CD4-positive, CD25-positive, alpha-beta regulatory T cell (primary cell): ENCODE results near the gene ADCY6. TPM values are rescaled to one million over a fixed set of nuclear protein-coding genes. Genes with fewer than 3 reads are reported as not detected.
A peak's percentile ranks its signal among the peaks of the same experiment; 100 is the strongest.

Experiments
- ATAC-seq, 2 donors: fragments of 150-1000 bp; cut with Tn5 transposase; one replicate each; pipeline ENCODE4 v1.10.0; 2021; ENCODE audit warnings: low read depth in 2 of 2, moderate number of reproducible peaks in 2 of 2, moderate library complexity in 1 of 2
- DNase-seq, 3 donors: peaks; one replicate each; pipeline versions ENCODE4 v3.0.0 to v3.0.0-alpha.2; 2012 to 2022; ENCODE audit warnings: mixed read lengths in 1 of 3
- H3K27ac ChIP-seq: one replicate; pipeline ENCODE4 v1.7.0; 2013; ENCODE audit warnings: mild to moderate bottlenecking, low read length; ENCODE audit not compliant: insufficient read depth, poor library complexity, severe bottlenecking
- H3K27me3 ChIP-seq: one replicate; pipeline ENCODE4 v1.7.0; 2013; ENCODE audit warnings: low read length; ENCODE audit not compliant: control insufficient read depth, insufficient read depth
- H3K36me3 ChIP-seq: one replicate; pipeline ENCODE4 v1.7.0; 2013; ENCODE audit warnings: mild to moderate bottlenecking, low read length, moderate library complexity; ENCODE audit not compliant: control insufficient read depth, insufficient read depth
- H3K4me1 ChIP-seq: 2 replicates; pipeline ENCODE4 v1.7.0; 2013; ENCODE audit warnings: mild to moderate bottlenecking, low read length; ENCODE audit not compliant: insufficient read depth, control insufficient read depth, poor library complexity, severe bottlenecking
- H3K4me3 ChIP-seq: one replicate; pipeline ENCODE4 v1.7.0; 2013; ENCODE audit warnings: low read depth, mild to moderate bottlenecking, low read length, moderate library complexity
- H3K9me3 ChIP-seq, 2 experiments: 1 replicate in 1 of 2; 2 replicates in 1 of 2; pipeline ENCODE4 v1.7.0; 2013; ENCODE audit warnings: low read length in 2 of 2, mild to moderate bottlenecking in 1 of 2, moderate library complexity in 1 of 2; ENCODE audit not compliant: control insufficient read depth in 2 of 2
- H3K27ac Mint-ChIP-seq, 3 donors: one replicate each; pipeline ENCODE4 v1.8.0; 2020 to 2022; ENCODE audit warnings: mild to moderate bottlenecking in 3 of 3, mixed read lengths in 3 of 3, moderate library complexity in 2 of 3
- H3K27me3 Mint-ChIP-seq: one replicate; pipeline ENCODE4 v1.8.0; 2022; ENCODE audit warnings: mild to moderate bottlenecking, mixed read lengths
- H3K36me3 Mint-ChIP-seq: one replicate; pipeline ENCODE4 v1.8.0; 2020; ENCODE audit warnings: mixed read lengths
- H3K4me1 Mint-ChIP-seq, 4 donors: one replicate each; pipeline ENCODE4 v1.8.0; 2020 to 2022; ENCODE audit warnings: mixed read lengths in 4 of 4, mild to moderate bottlenecking in 1 of 4
- H3K4me3 Mint-ChIP-seq, 4 donors: one replicate each; pipeline ENCODE4 v1.8.0; 2020 to 2022; ENCODE audit warnings: mild to moderate bottlenecking in 4 of 4, mixed read lengths in 4 of 4, moderate library complexity in 3 of 4
- H3K9me3 Mint-ChIP-seq, 7 donors: one replicate each; pipeline ENCODE4 v1.8.0; 2020 to 2022; ENCODE audit warnings: mixed read lengths in 7 of 7, mild to moderate bottlenecking in 3 of 7, moderate library complexity in 2 of 7
- polyA plus RNA-seq, 4 donors: library from polyadenylated mRNA; unstranded; fragments of 300-500 nt; fragmentation: Illumina TruSeq; gene quantifications; one replicate each; pipeline ENCODE4 v1.2.3, GENCODE V29; 2021
- total RNA-seq: library from RNA; stranded (reverse); gene quantifications from one replicate; pipeline ENCODE4 v1.2.3, GENCODE V29; 2022

The ADCY6 gene
- total and polyA plus RNA-seq, 5 donors from 2014 or later = 0.12 TPM; not detected in 4

- no peak for ATAC-seq
- H3K36me3 Mint-ChIP-seq = peaks cover 21% of the 10 kb centered on the region
- H3K4me3 Mint-ChIP-seq = no peak overlapping the region
These were observed 38.1 kb upstream of the ADCY6 start for GRCh38 chr12:48827026-48827425.

GRCh38 chr12:48826209-48826855, 37.4 kb upstream of the ADCY6 start:
- peak overlapping the region in 2 of 3 donors; percentile 70 to 89 for H3K27ac Mint-ChIP-seq
- H3K9me3 Mint-ChIP-seq = no peaks in the 10 kb centered on the region
- H3K36me3 Mint-ChIP-seq = peaks cover 17% of the 10 kb centered on the region
- Histone ChIP-seq H3K27me3 (no peaks in the 10 kb centered on the region), H3K4me1 (peaks cover 3% of the 10 kb centered on the region), H3K9me3 (no peaks in the 10 kb centered on the region), H3K4me3 (no peak overlapping the region), H3K36me3 (peaks cover 34% of the 10 kb centered on the region), H3K27ac (no peak overlapping the region)
- peaks cover 0 to 15% (median 8%) of the 10 kb centered on the region in 4 donors for H3K4me1 Mint-ChIP-seq
- no peak for ATAC-seq
- no peak for DNase-seq
- peaks cover 6% of the 10 kb centered on the region for H3K27me3 Mint-ChIP-seq
- peak overlapping the region in 1 of 4 donors; percentile 62 for H3K4me3 Mint-ChIP-seq

More at GRCh38 chr12:48827026-48827425, 38.1 kb upstream of the ADCY6 start:
- Histone ChIP-seq H3K4me1 (peaks cover 3% of the 10 kb centered on the region), H3K4me3 (no peak overlapping the region), H3K36me3 (peaks cover 41% of the 10 kb centered on the region), H3K27ac (no peak overlapping the region), H3K9me3 (no peaks in the 10 kb centered on the region), H3K27me3 (no peaks in the 10 kb centered on the region)
- H3K27me3 Mint-ChIP-seq = peaks cover 3% of the 10 kb centered on the region
- no peak for DNase-seq
- H3K9me3 Mint-ChIP-seq = no peaks in the 10 kb centered on the region
- peaks cover 0 to 15% (median 8%) of the 10 kb centered on the region in 4 donors for H3K4me1 Mint-ChIP-seq
- H3K27ac Mint-ChIP-seq = peak overlapping the region in 1 of 3 donors; percentile 89

GRCh38 chr12:48824905-48825304, 36.0 kb upstream of the ADCY6 start:
- Histone ChIP-seq H3K27ac (no peak overlapping the region), H3K4me3 (no peak overlapping the region), H3K36me3 (peaks cover 20% of the 10 kb centered on the region), H3K4me1 (peaks cover 3% of the 10 kb centered on the region), H3K9me3 (no peaks in the 10 kb centered on the region), H3K27me3 (no peaks in the 10 kb centered on the region)
- H3K9me3 Mint-ChIP-seq = no peaks in the 10 kb centered on the region
- peak overlapping the region in 1 of 4 donors; percentile 4 for H3K4me3 Mint-ChIP-seq
- ATAC-seq (no peak), DNase-seq (no peak)
- H3K27me3 Mint-ChIP-seq = peaks cover 6% of the 10 kb centered on the region
- peaks cover 10% of the 10 kb centered on the region for H3K36me3 Mint-ChIP-seq
- H3K4me1 Mint-ChIP-seq = peaks cover 0 to 13% (median 8%) of the 10 kb centered on the region in 4 donors
- H3K27ac Mint-ChIP-seq = peak overlapping the region in 2 of 3 donors; percentile 7 to 67

- peak; percentile 38 to 59 for ATAC-seq
- peak overlapping the region in 1 of 4 donors; percentile 4 for H3K4me3 Mint-ChIP-seq
These were observed 35.2 kb upstream of the ADCY6 start for GRCh38 chr12:48824112-48824511.

GRCh38 chr12:48823281-48823680, 34.4 kb upstream of the ADCY6 start:
- H3K4me1 Mint-ChIP-seq = peaks cover 0 to 12% (median 5%) of the 10 kb centered on the region in 4 donors
- DNase-seq = no peak
- H3K36me3 Mint-ChIP-seq = peaks cover 4% of the 10 kb centered on the region
- H3K9me3 ChIP-seq = no peaks in the 10 kb centered on the region
- H3K4me1 ChIP-seq = peaks cover 7% of the 10 kb centered on the region
- no peaks in the 10 kb centered on the region for H3K27me3 ChIP-seq
- peaks cover 4% of the 10 kb centered on the region for H3K36me3 ChIP-seq
- H3K4me3 Mint-ChIP-seq = peak overlapping the region in 1 of 4 donors; percentile 4
- H3K9me3 Mint-ChIP-seq = no peaks in the 10 kb centered on the region
- H3K27ac ChIP-seq = no peak overlapping the region
- no peak overlapping the region for H3K4me3 ChIP-seq
- peaks cover 10% of the 10 kb centered on the region for H3K27me3 Mint-ChIP-seq
- no peak for ATAC-seq
- H3K27ac Mint-ChIP-seq = peak overlapping the region in 1 of 3 donors; percentile 53

More at GRCh38 chr12:48824112-48824511, 35.2 kb upstream of the ADCY6 start:
- H3K27ac Mint-ChIP-seq = peak overlapping the region; percentile 23 to 56 (median 53)
- Histone ChIP-seq H3K36me3 (peaks cover 12% of the 10 kb centered on the region), H3K27me3 (no peaks in the 10 kb centered on the region), H3K4me1 (peaks cover 3% of the 10 kb centered on the region), H3K4me3 (no peak overlapping the region), H3K9me3 (no peaks in the 10 kb centered on the region), H3K27ac (no peak overlapping the region)
- H3K9me3 Mint-ChIP-seq = no peaks in the 10 kb centered on the region
- peaks cover 0 to 12% (median 8%) of the 10 kb centered on the region in 4 donors for H3K4me1 Mint-ChIP-seq
- peak in 2 of 3 donors; percentile 13 to 40 for DNase-seq
- H3K27me3 Mint-ChIP-seq = peaks cover 10% of the 10 kb centered on the region
- H3K36me3 Mint-ChIP-seq = peaks cover 4% of the 10 kb centered on the region

GRCh38 chr12:48822711-48823110, 33.8 kb upstream of the ADCY6 start:
- Mint-ChIP-seq H3K27ac (peak overlapping the region in 1 of 3 donors; percentile 9), H3K27me3 (peaks cover 10% of the 10 kb centered on the region), H3K4me3 (peak overlapping the region in 1 of 4 donors; percentile 79)

GRCh38 chr12:48822139-48822538, 33.2 kb upstream of the ADCY6 start:
- no peaks in the 10 kb centered on the region for H3K9me3 Mint-ChIP-seq
- Histone ChIP-seq H3K27ac (no peak overlapping the region), H3K4me3 (no peak overlapping the region), H3K9me3 (no peaks in the 10 kb centered on the region), H3K4me1 (peaks cover 15% of the 10 kb centered on the region), H3K27me3 (no peaks in the 10 kb centered on the region), H3K36me3 (no peaks in the 10 kb centered on the region)
- H3K27ac Mint-ChIP-seq = peak overlapping the region in 1 of 3 donors; percentile 32
- ATAC-seq = no peak
- no peak for DNase-seq
- H3K4me3 Mint-ChIP-seq = peak overlapping the region in 1 of 4 donors; percentile 79
- peaks cover 0 to 22% (median 8%) of the 10 kb centered on the region in 4 donors for H3K4me1 Mint-ChIP-seq
- peaks cover 4% of the 10 kb centered on the region for H3K36me3 Mint-ChIP-seq
- H3K27me3 Mint-ChIP-seq = peaks cover 12% of the 10 kb centered on the region

More at GRCh38 chr12:48822711-48823110, 33.8 kb upstream of the ADCY6 start:
- Mint-ChIP-seq H3K4me1 (peaks cover 0 to 16% (median 5%) of the 10 kb centered on the region in 4 donors), H3K9me3 (no peaks in the 10 kb centered on the region), H3K36me3 (peaks cover 4% of the 10 kb centered on the region)
- no peak for ATAC-seq
- H3K4me1 ChIP-seq = peaks cover 12% of the 10 kb centered on the region
- no peaks in the 10 kb centered on the region for H3K9me3 ChIP-seq
- no peaks in the 10 kb centered on the region for H3K36me3 ChIP-seq
- no peak overlapping the region for H3K4me3 ChIP-seq
- no peak overlapping the region for H3K27ac ChIP-seq
- H3K27me3 ChIP-seq = no peaks in the 10 kb centered on the region
- no peak for DNase-seq
